Measurements from ENCODE around the gene SLC2A14.
"Not testable (repeated sequence)": the region's sequence is repeated elsewhere in the genome, so short reads cannot be mapped to it uniquely, and the experiment has no call there.

DNA sequence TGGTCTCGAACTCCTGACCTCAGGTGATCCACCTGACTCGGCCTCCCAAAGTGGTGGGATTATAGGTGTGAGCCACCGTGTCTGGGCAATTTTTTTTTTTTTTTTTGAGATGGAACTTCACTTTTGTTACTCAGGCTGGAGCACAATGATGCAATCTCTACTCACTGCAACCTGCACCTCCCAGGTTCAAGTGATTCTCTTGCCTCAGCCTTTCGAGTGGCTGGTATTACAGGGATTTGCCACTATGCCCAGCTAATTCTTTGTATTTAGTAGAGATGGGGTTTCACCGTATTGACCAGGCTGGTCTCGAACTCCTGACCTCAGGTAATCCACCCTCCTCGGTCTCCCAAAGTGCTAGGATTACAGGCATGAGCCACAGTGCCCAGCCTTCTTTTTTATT lies 75.4 kb downstream of the SLC2A14 start:
- TF ChIP-seq, protein P1, sequence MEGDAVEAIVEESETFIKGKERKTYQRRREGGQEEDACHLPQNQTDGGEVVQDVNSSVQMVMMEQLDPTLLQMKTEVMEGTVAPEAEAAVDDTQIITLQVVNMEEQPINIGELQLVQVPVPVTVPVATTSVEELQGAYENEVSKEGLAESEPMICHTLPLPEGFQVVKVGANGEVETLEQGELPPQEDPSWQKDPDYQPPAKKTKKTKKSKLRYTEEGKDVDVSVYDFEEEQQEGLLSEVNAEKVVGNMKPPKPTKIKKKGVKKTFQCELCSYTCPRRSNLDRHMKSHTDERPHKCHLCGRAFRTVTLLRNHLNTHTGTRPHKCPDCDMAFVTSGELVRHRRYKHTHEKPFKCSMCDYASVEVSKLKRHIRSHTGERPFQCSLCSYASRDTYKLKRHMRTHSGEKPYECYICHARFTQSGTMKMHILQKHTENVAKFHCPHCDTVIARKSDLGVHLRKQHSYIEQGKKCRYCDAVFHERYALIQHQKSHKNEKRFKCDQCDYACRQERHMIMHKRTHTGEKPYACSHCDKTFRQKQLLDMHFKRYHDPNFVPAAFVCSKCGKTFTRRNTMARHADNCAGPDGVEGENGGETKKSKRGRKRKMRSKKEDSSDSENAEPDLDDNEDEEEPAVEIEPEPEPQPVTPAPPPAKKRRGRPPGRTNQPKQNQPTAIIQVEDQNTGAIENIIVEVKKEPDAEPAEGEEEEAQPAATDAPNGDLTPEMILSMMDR (IDR thresholded peaks at IDR 0.05; ENCODE audit: insufficient read depth, low read depth, low read length): not testable (repeated sequence)
- not testable (repeated sequence) for TF ChIP-seq EZH2 (IDR thresholded peaks at IDR 0.05; ENCODE audit: insufficient read depth, low read length)
